Uterus (tissue), 4 donors: ENCODE results near the gene NAV3. TPM values are rescaled to one million over a fixed set of nuclear protein-coding genes. Genes with fewer than 3 reads are reported as not detected.
A peak's percentile ranks its signal among the peaks of the same experiment; 100 is the strongest.

Experiments
- DNase-seq, 2 donors: peaks; one replicate each; pipeline ENCODE4 v3.0.0-alpha.2; 2019 to 2020
- H3K27ac ChIP-seq, 2 donors: fragments of 200-600 bp; sonication (generic); 1 replicate in 1 of 2; 2 replicates in 1 of 2; pipeline ENCODE4 v1.5.1; 2016 to 2018
- H3K27me3 ChIP-seq, 2 donors: fragments of 200-600 bp; sonication (generic); one replicate each; pipeline ENCODE4 v1.5.1; 2018 to 2019; ENCODE audit warnings: control low read depth in 1 of 2
- H3K36me3 ChIP-seq, 2 donors: fragments of 200-600 bp; sonication (generic); one replicate each; pipeline ENCODE4 v1.5.1; 2019; ENCODE audit warnings: control low read depth in 1 of 2
- H3K4me1 ChIP-seq, 2 donors: fragments of 200-600 bp; sonication (generic); one replicate each; pipeline ENCODE4 v1.5.1; 2018 to 2019; ENCODE audit warnings: control low read depth in 1 of 2
- H3K4me3 ChIP-seq, 2 donors: fragments of 200-600 bp; sonication (generic); 1 replicate in 1 of 2; 2 replicates in 1 of 2; pipeline ENCODE4 v1.5.1; 2018 to 2019; ENCODE audit warnings: mild to moderate bottlenecking in 1 of 2
- H3K9me3 ChIP-seq, 2 donors: fragments of 200-600 bp; sonication (generic); one replicate each; pipeline ENCODE4 v1.5.1; 2019; ENCODE audit warnings: control low read depth in 1 of 2
- CTCF ChIP-seq, 4 experiments: fragments of 200-600 bp in 2 of 4; fragments of 450-650 bp in 2 of 4; sonication (generic) in 2 of 4; IDR thresholded peaks; one replicate each; pipeline ENCODE4 v1.5.1; 2016 to 2019; ENCODE audit warnings: antibody characterized with exemption in 4 of 4, mild to moderate bottlenecking in 2 of 4, moderate library complexity in 1 of 4
- POLR2A ChIP-seq, 2 donors: fragments of 450-650 bp; IDR thresholded peaks; one replicate each; pipeline ENCODE4 v1.6.1; 2016; ENCODE audit warnings: antibody characterized with exemption in 2 of 2, mild to moderate bottlenecking in 1 of 2, moderate library complexity in 1 of 2
- intact Hi-C: fragments of 100-400 bp; cut with DNase I; formaldehyde crosslinking; loops from one replicate; pipeline ENCODE4 v1.15.1; 2023; ENCODE audit warnings: low total_unique reads
- total RNA-seq, 4 donors: library from RNA; depleted of rRNA in 3 of 4; stranded (reverse); fragments of >200 nt in 3 of 4; gene quantifications; one replicate each; pipeline versions ENCODE4 v1.1.0 to v1.2.4, GENCODE V29; 2014 to 2023
- donor health status: DM: yes; HTN: yes; CAD: no.

Gene NAV3
- total RNA-seq, 4 donors from 2014 or later = 7.2 to 33.9 (median 13.0) TPM

- DNase-seq = no peak
- Histone ChIP-seq H3K9me3 (no peaks in the 10 kb centered on the region), H3K27me3 (no peaks in the 10 kb centered on the region), H3K36me3 (no peaks in the 10 kb centered on the region), H3K4me1 (no peaks in the 10 kb centered on the region), H3K4me3 (no peak overlapping the region), H3K27ac (no peak overlapping the region)
- intact Hi-C loops = no loop called here
- TF ChIP-seq POLR2A (IDR thresholded peaks at IDR 0.05) (no peak), CTCF (IDR thresholded peaks at IDR 0.05) (no peak)
Measured at GRCh38 chr12:78186670-78187069, 356.0 kb downstream of the NAV3 start.

DNA sequence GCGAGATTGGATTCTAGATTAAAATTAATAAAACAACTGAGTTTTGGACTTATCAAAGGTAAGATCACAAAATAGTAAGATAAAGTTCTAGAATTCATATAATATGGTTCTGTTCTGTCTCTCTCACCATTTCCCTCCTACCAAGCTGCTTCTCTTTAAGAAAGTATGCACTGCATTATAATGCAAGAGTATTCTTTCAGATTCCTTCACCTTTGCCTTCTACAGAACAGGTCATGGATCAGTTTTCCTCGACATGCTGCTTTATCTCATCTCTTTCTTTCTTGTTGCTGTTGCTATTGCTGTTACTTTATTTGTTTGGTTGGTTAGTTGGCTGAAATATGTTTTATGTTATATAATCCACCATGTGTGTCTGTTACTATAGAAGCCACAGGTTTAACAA lies 357.0 kb downstream of the NAV3 start:
- DNase-seq = no peak
- H3K4me3 ChIP-seq = no peak overlapping the region
- intact Hi-C loops = no loop called here
- TF ChIP-seq POLR2A (IDR thresholded peaks at IDR 0.05) (no peak), CTCF (IDR thresholded peaks at IDR 0.05) (no peak)
- no peaks in the 10 kb centered on the region for H3K27me3 ChIP-seq
- H3K27ac ChIP-seq = no peak overlapping the region
- no peaks in the 10 kb centered on the region for H3K9me3 ChIP-seq
- H3K36me3 ChIP-seq = no peaks in the 10 kb centered on the region
- H3K4me1 ChIP-seq = no peaks in the 10 kb centered on the region

DNA sequence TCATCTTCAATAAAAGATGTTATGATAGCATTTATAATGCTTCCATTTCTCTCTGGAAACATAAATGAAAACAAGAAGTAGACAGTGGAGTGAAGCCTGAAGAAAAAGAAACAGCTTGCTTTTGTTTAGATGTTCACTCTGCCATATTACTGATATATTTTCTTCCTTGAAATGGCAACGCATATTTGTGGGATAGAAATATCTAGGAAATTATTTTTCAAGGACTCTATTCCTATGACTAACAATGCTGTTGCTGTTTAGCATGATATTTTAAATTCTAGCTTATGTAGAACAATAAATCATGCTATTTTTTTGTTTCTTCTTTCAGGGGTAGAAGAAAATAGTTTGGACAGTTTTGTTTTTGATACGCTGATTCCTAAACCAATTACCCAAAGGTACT lies 359.0 kb downstream of the NAV3 start:
- H3K9me3 ChIP-seq = no peaks in the 10 kb centered on the region
- intact Hi-C loops = no loop called here
- no peak for TF ChIP-seq CTCF (IDR thresholded peaks at IDR 0.05)
- no peak for DNase-seq
- H3K4me3 ChIP-seq = no peak overlapping the region
- H3K36me3 ChIP-seq = no peaks in the 10 kb centered on the region
- no peak overlapping the region for H3K27ac ChIP-seq
- H3K4me1 ChIP-seq = no peaks in the 10 kb centered on the region
- no peaks in the 10 kb centered on the region for H3K27me3 ChIP-seq

DNA sequence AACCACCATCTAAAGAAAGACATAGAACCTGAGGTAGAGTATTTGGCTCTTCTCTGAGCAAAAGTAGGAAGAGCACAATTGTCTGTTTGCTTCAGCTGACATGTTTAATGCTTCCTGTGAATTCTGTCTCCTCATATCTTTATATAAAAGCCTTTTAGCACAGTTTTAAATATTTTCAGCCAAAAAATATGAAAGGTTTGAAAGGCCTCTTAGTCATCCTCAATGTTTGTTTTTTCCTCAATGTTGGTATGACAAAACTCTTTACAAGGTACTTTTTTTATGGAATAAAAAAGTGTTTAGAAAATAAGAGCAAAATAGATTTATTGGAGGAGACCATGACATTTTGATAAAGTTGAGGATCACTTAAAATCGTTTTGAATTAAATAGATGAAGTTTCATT lies 360.9 kb downstream of the NAV3 start:
- H3K9me3 ChIP-seq = no peaks in the 10 kb centered on the region
- no peak overlapping the region for H3K27ac ChIP-seq
- no peak overlapping the region for H3K4me3 ChIP-seq
- no peaks in the 10 kb centered on the region for H3K36me3 ChIP-seq
- TF ChIP-seq POLR2A (IDR thresholded peaks at IDR 0.05) = no peak
- TF ChIP-seq CTCF (IDR thresholded peaks at IDR 0.05) = no peak
- no peak for DNase-seq
- intact Hi-C loops = no loop called here
- no peaks in the 10 kb centered on the region for H3K4me1 ChIP-seq
- H3K27me3 ChIP-seq = no peaks in the 10 kb centered on the region

DNA sequence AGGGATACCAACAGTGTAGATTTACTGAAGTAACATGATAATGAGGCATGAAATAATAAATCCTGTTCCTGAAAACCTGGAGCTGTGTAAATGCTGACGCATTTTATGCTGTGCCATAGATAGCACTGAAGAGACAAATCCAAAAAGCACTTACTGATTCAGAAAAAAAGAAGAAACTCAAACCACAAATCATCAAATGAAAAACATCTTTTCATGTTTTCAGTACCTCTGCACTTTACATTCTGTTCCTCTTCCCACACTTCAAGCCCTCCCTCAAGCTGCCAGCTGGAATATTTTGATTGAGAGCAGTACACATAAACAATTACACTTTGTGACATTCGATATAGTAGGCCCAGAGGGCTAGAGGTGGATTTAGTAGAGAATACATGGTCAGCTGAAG lies 362.3 kb downstream of the NAV3 start:
- H3K27me3 ChIP-seq = no peaks in the 10 kb centered on the region
- no peak for DNase-seq
- H3K4me3 ChIP-seq = no peak overlapping the region
- intact Hi-C loops = no loop called here
- no peaks in the 10 kb centered on the region for H3K4me1 ChIP-seq
- peak overlapping the region; percentile 12 to 51 for H3K27ac ChIP-seq
- no peaks in the 10 kb centered on the region for H3K9me3 ChIP-seq
- H3K36me3 ChIP-seq = no peaks in the 10 kb centered on the region
- no peak for TF ChIP-seq CTCF (IDR thresholded peaks at IDR 0.05)
- TF ChIP-seq POLR2A (IDR thresholded peaks at IDR 0.05) = no peak
